ENCODE measurements around the gene AATF.

Gene AATF

GRCh38 chr17:37094391-37094790 lies 145.6 kb downstream of the AATF start:
- TF ChIP-seq EZH2phosphoT487 (IDR thresholded peaks at IDR 0.05; ENCODE audit: borderline replicate concordance) (no peak), CTCF (conservative IDR thresholded peaks at IDR 0.05; ENCODE audit: low read length) (no peak)
- Histone ChIP-seq H3K79me2 (ENCODE audit: insufficient read depth, low read length) (no peaks in the 10 kb centered on the region; the same call in 1 of the 2 replicates), H3K4me2 (ENCODE audit: low read depth, low read length, poor library complexity, severe bottlenecking) (peak overlapping the region; percentile 42), H3K9ac (ENCODE audit: low read depth, low read length, poor library complexity, severe bottlenecking) (peak overlapping the region; percentile 28), H3K36me3 (ENCODE audit: insufficient read depth, low read length) (peaks cover 26% of the 10 kb centered on the region; the same call in 1 of the 2 replicates), H3K4me3 (ENCODE audit: low read length, poor library complexity, severe bottlenecking) (no peak overlapping the region), H3K9me2 (replicated peaks; ENCODE audit: low read depth, low read length) (no peaks in the 10 kb centered on the region), H3K9me3 (ENCODE audit: insufficient read depth, low read depth, low read length) (no peaks in the 10 kb centered on the region), H3K27me3 (ENCODE audit: insufficient read depth, low read length, poor library complexity, severe bottlenecking) (no peaks in the 10 kb centered on the region), H3F3A (ENCODE audit: low read depth) (peaks cover 15% of the 10 kb centered on the region), H3K4me1 (ENCODE audit: insufficient read depth, low read length, poor library complexity, severe bottlenecking) (peaks cover 53% of the 10 kb centered on the region), H2AFZ (ENCODE audit: low read length) (no peak overlapping the region), H4K20me1 (ENCODE audit: insufficient read depth, low read length, poor library complexity, severe bottlenecking) (no peaks in the 10 kb centered on the region)

- Histone ChIP-seq H3K4me2 (ENCODE audit: low read depth, low read length, poor library complexity, severe bottlenecking) (no peak overlapping the region), H2AFZ (ENCODE audit: low read length) (no peak overlapping the region), H3K9ac (ENCODE audit: low read depth, low read length, poor library complexity, severe bottlenecking) (no peak overlapping the region), H4K20me1 (ENCODE audit: insufficient read depth, low read length, poor library complexity, severe bottlenecking) (no peaks in the 10 kb centered on the region), H3F3A (ENCODE audit: low read depth) (peaks cover under 1% of the 10 kb centered on the region; the same call in 1 of the 2 replicates), H3K9me2 (replicated peaks; ENCODE audit: low read depth, low read length) (no peaks in the 10 kb centered on the region), H3K9me3 (ENCODE audit: insufficient read depth, low read depth, low read length) (no peaks in the 10 kb centered on the region), H3K27me3 (ENCODE audit: insufficient read depth, low read length, poor library complexity, severe bottlenecking) (no peaks in the 10 kb centered on the region), H3K36me3 (ENCODE audit: insufficient read depth, low read length) (peaks cover 26% of the 10 kb centered on the region; the same call in 1 of the 2 replicates), H3K4me1 (ENCODE audit: insufficient read depth, low read length, poor library complexity, severe bottlenecking) (peaks cover 39% of the 10 kb centered on the region), H3K79me2 (ENCODE audit: insufficient read depth, low read length) (no peaks in the 10 kb centered on the region; the same call in 1 of the 2 replicates), H3K4me3 (ENCODE audit: low read length, poor library complexity, severe bottlenecking) (no peak overlapping the region)
- no peak for TF ChIP-seq EZH2phosphoT487 (IDR thresholded peaks at IDR 0.05; ENCODE audit: borderline replicate concordance)
- TF ChIP-seq CTCF (conservative IDR thresholded peaks at IDR 0.05; ENCODE audit: low read length): no peak
Observed at GRCh38 chr17:37096071-37096470, 147.3 kb downstream of the AATF start.

- Histone ChIP-seq H3K9me2 (replicated peaks; ENCODE audit: low read depth, low read length) (no peaks in the 10 kb centered on the region), H3K4me1 (ENCODE audit: insufficient read depth, low read length, poor library complexity, severe bottlenecking) (peaks cover 28% of the 10 kb centered on the region), H3F3A (ENCODE audit: low read depth) (no peaks in the 10 kb centered on the region), H3K27me3 (ENCODE audit: insufficient read depth, low read length, poor library complexity, severe bottlenecking) (no peaks in the 10 kb centered on the region), H3K79me2 (ENCODE audit: insufficient read depth, low read length) (no peaks in the 10 kb centered on the region), H3K9me3 (ENCODE audit: insufficient read depth, low read depth, low read length) (no peaks in the 10 kb centered on the region), H3K4me2 (ENCODE audit: low read depth, low read length, poor library complexity, severe bottlenecking) (no peak overlapping the region), H3K36me3 (ENCODE audit: insufficient read depth, low read length) (peaks cover 26% of the 10 kb centered on the region; the same call in 1 of the 2 replicates), H4K20me1 (ENCODE audit: insufficient read depth, low read length, poor library complexity, severe bottlenecking) (no peaks in the 10 kb centered on the region), H3K9ac (ENCODE audit: low read depth, low read length, poor library complexity, severe bottlenecking) (no peak overlapping the region), H2AFZ (ENCODE audit: low read length) (no peak overlapping the region), H3K4me3 (ENCODE audit: low read length, poor library complexity, severe bottlenecking) (no peak overlapping the region)
- no peak for TF ChIP-seq CTCF (conservative IDR thresholded peaks at IDR 0.05; ENCODE audit: low read length)
- no peak for TF ChIP-seq EZH2phosphoT487 (IDR thresholded peaks at IDR 0.05; ENCODE audit: borderline replicate concordance)
Observed at GRCh38 chr17:37097154-37097553, 148.4 kb downstream of the AATF start.

Data from Loucy (cell line).